HL-60 (cell line): Measurements from ENCODE around the gene SGCB.

ENCODE experiments used
- CTCF ChIP-seq: IDR thresholded peaks from one replicate; pipeline ENCODE4 v1.5.1; 2011; ENCODE audit warnings: low read length, control low read depth, inconsistent platforms; ENCODE audit not compliant: insufficient read depth
- GABPA ChIP-seq: IDR thresholded peaks from 2 replicates; pipeline ENCODE4 v1.6.1; 2012; ENCODE audit warnings: low read depth

- no peak for TF ChIP-seq CTCF
- no peak for TF ChIP-seq GABPA
Observed at GRCh38 chr4:52052475-52052780, 14.3 kb upstream of the SGCB start.
